Esophagus muscularis mucosa (tissue), 4 donors: ENCODE results near the gene MBP. TPM values are rescaled to one million over a fixed set of nuclear protein-coding genes. Genes with fewer than 3 reads are reported as not detected.

Experiments
- DNase-seq: peaks from one replicate; pipeline ENCODE4 v3.0.0-alpha.2; 2017; ENCODE audit errors: extremely low spot score
- H3K27ac ChIP-seq, 4 donors: fragments of 200-600 bp; sonication (generic); replicated peaks in 1 of 4; 1 replicate in 3 of 4; 2 replicates in 1 of 4; pipeline ENCODE4 v1.5.1; 2016 to 2019; ENCODE audit warnings: mild to moderate bottlenecking in 1 of 4
- H3K27me3 ChIP-seq, 4 donors: fragments of 200-600 bp; sonication (generic); one replicate each; pipeline versions ENCODE4 v1.5.1 to v1.6.0; 2016 to 2019
- H3K36me3 ChIP-seq, 4 donors: fragments of 200-600 bp; sonication (generic); one replicate each; pipeline ENCODE4 v1.5.1; 2016 to 2019
- H3K4me1 ChIP-seq, 4 donors: fragments of 200-600 bp; sonication (generic); one replicate each; pipeline ENCODE4 v1.5.1; 2016 to 2019
- H3K4me3 ChIP-seq, 4 donors: fragments of 200-600 bp; sonication (generic); 1 replicate in 2 of 4; 2 replicates in 2 of 4; pipeline ENCODE4 v1.5.1; 2016 to 2019; ENCODE audit warnings: mild to moderate bottlenecking in 4 of 4, moderate library complexity in 1 of 4
- H3K9me3 ChIP-seq, 4 donors: fragments of 200-600 bp; sonication (generic); 1 replicate in 3 of 4; 2 replicates in 1 of 4; pipeline ENCODE4 v1.5.1; 2016 to 2019
- CTCF ChIP-seq, 3 experiments: fragments of 200-600 bp in 2 of 3; fragments of 450-650 bp in 1 of 3; sonication (generic) in 2 of 3; IDR thresholded peaks; one replicate each; pipeline ENCODE4 v1.5.1; 2017 to 2019; ENCODE audit warnings: antibody characterized with exemption in 3 of 3, mild to moderate bottlenecking in 2 of 3, moderate library complexity in 1 of 3
- EP300 ChIP-seq: sonication (generic); formaldehyde crosslinking; IDR thresholded peaks from one replicate; pipeline ENCODE4 v1.6.1; 2017; ENCODE audit warnings: antibody characterized with exemption
- POLR2A ChIP-seq: fragments of 450-650 bp; IDR thresholded peaks from one replicate; pipeline ENCODE4 v1.6.1; 2017; ENCODE audit warnings: antibody characterized with exemption, moderate library complexity, mild to moderate bottlenecking, low read depth
- POLR2AphosphoS5 ChIP-seq, 2 donors: sonication (generic); formaldehyde crosslinking; IDR thresholded peaks; one replicate each; pipeline ENCODE4 v1.6.1; 2017; ENCODE audit warnings: antibody characterized with exemption in 2 of 2
- WGBS: methylation state at CpG from one replicate; pipeline ENCODE4 v1.1.5; 2018; 5-methylcytosine and 5-hydroxymethylcytosine counted together
- intact Hi-C: fragments of 100-400 bp; cut with DNase I; formaldehyde crosslinking; loops from one replicate; pipeline ENCODE4 v1.15.1; 2023
- total RNA-seq, 4 donors: library from RNA; depleted of rRNA; stranded (reverse); fragments of >200 nt; gene quantifications; one replicate each; pipeline versions ENCODE4 v1.1.0 to v1.2.1, GENCODE V29; 2016

MBP gene
- total RNA-seq, 4 donors from 2014 or later, result 21.9 to 31.3 (median 27.3) TPM

- intact Hi-C loops, result loop anchor here (5.0 kb wide), 1 partner anchor 42 kb away; the partner anchor contains the start of gene MBP
- TF ChIP-seq POLR2A, result no peak
- TF ChIP-seq CTCF (IDR thresholded peaks at IDR 0.05), result no peak
- no peak for TF ChIP-seq EP300
- TF ChIP-seq POLR2AphosphoS5 (IDR thresholded peaks at IDR 0.05), result no peak
- Histone ChIP-seq H3K27me3 (no peaks in the 10 kb centered on the region), H3K9me3 (no peaks in the 10 kb centered on the region), H3K4me3 (no peak overlapping the region), H3K36me3 (no peaks in the 10 kb centered on the region), H3K27ac (peak overlapping the region in 1 of 4 donors; percentile 83), H3K4me1 (peaks cover 26 to 42% (median 35%) of the 10 kb centered on the region in 4 donors)
- 93% methylated on average over 9 of the region's 9 CpGs for WGBS
- DNase-seq, result no peak
These were observed 42.8 kb downstream of the MBP start for GRCh38 chr18:77089723-77090285.

GRCh38 chr18:77088963-77089722, 43.4 kb downstream of the MBP start:
- H3K27me3 ChIP-seq, result no peaks in the 10 kb centered on the region
- no peaks in the 10 kb centered on the region for H3K9me3 ChIP-seq
- peaks cover 32 to 47% (median 41%) of the 10 kb centered on the region in 4 donors for H3K4me1 ChIP-seq
- H3K27ac ChIP-seq, result peak overlapping the region; percentile 6 to 83 (median 26)
- WGBS, result 95% methylated on average over 9 of the region's 14 CpGs
- TF ChIP-seq CTCF (IDR thresholded peaks at IDR 0.05) (no peak), POLR2AphosphoS5 (IDR thresholded peaks at IDR 0.05) (no peak), EP300 (no peak), POLR2A (no peak)
- no peak overlapping the region for H3K4me3 ChIP-seq
- DNase-seq, result no peak
- intact Hi-C loops, result loop anchor here (5.0 kb wide), 1 partner anchor 43 kb away; the partner anchor contains the start of gene MBP
- no peaks in the 10 kb centered on the region for H3K36me3 ChIP-seq

- TF ChIP-seq POLR2AphosphoS5 (IDR thresholded peaks at IDR 0.05), result peak in 1 of 2 donors; percentile 15
- TF ChIP-seq CTCF (IDR thresholded peaks at IDR 0.05), result no peak
- Histone ChIP-seq H3K36me3 (no peaks in the 10 kb centered on the region), H3K4me1 (peaks cover 35 to 55% (median 49%) of the 10 kb centered on the region in 4 donors), H3K4me3 (peak overlapping the region; percentile 47 to 52 (median 50)), H3K27me3 (no peaks in the 10 kb centered on the region), H3K9me3 (no peaks in the 10 kb centered on the region), H3K27ac (peak overlapping the region; percentile 78 to 83 (median 80))
- intact Hi-C loops, result loop anchor here (5.0 kb wide), 1 partner anchor 45 kb away; the partner anchor contains the start of gene MBP
- DNase-seq, result no peak
- WGBS, result 54% methylated on average over 52 of the region's 55 CpGs
These were observed 45.0 kb downstream of the MBP start for GRCh38 chr18:77087393-77088141.

GRCh38 chr18:77086656-77087392, 45.8 kb downstream of the MBP start:
- DNase-seq, result no peak
- H3K27me3 ChIP-seq, result no peaks in the 10 kb centered on the region
- peaks cover 38 to 56% (median 50%) of the 10 kb centered on the region in 4 donors for H3K4me1 ChIP-seq
- H3K9me3 ChIP-seq, result no peaks in the 10 kb centered on the region
- H3K27ac ChIP-seq, result peak overlapping the region; percentile 78 to 83 (median 80)
- H3K36me3 ChIP-seq, result no peaks in the 10 kb centered on the region
- peak overlapping the region; percentile 47 to 52 (median 50) for H3K4me3 ChIP-seq
- TF ChIP-seq CTCF (IDR thresholded peaks at IDR 0.05) (no peak), POLR2AphosphoS5 (IDR thresholded peaks at IDR 0.05) (no peak), EP300 (no peak), POLR2A (no peak)
- WGBS, result 33% methylated on average over 25 of the region's 25 CpGs
- intact Hi-C loops, result loop anchor here (5.0 kb wide), 1 partner anchor 45 kb away; the partner anchor contains the start of gene MBP
